GM23338 (cell line): ENCODE results near the gene DMTF1. TPM values are rescaled to one million over a fixed set of nuclear protein-coding genes. Genes with fewer than 3 reads are reported as not detected.

Experiments
- ATAC-seq: fragments of 200-7000 bp; cut with Tn5 transposase; 3 replicates; pipeline ENCODE4 v1.9.1; 2020
- DNase-seq: peaks from one replicate; pipeline ENCODE4 v3.0.0-alpha.2; 2015; ENCODE audit warnings: low spot score
- H2AFZ ChIP-seq: fragments of 200-600 bp; sonication (generic); 2 replicates; pipeline ENCODE4 v1.8.0; 2016; ENCODE audit warnings: antibody characterized with exemption, mild to moderate bottlenecking, moderate library complexity
- H3F3A ChIP-seq: fragments of 200-600 bp; sonication (generic); replicated peaks from 2 replicates; pipeline ENCODE4 v1.8.0; 2017; ENCODE audit warnings: antibody characterized with exemption, mixed run types, low read depth
- H3K27ac ChIP-seq: fragments of 200-600 bp; sonication (generic); 2 replicates; pipeline ENCODE4 v1.6.1; 2016; ENCODE audit warnings: low read depth
- H3K27me3 ChIP-seq: fragments of 200-600 bp; sonication (generic); 2 replicates; pipeline ENCODE4 v1.8.0; 2016; ENCODE audit warnings: mild to moderate bottlenecking, mixed run types, moderate library complexity; ENCODE audit not compliant: insufficient read depth
- H3K36me3 ChIP-seq: fragments of 200-600 bp; sonication (generic); 2 replicates; pipeline ENCODE4 v1.8.0; 2016; ENCODE audit warnings: mild to moderate bottlenecking; ENCODE audit not compliant: insufficient read depth
- H3K4me1 ChIP-seq: fragments of 200-600 bp; sonication (generic); 2 replicates; pipeline ENCODE4 v1.8.0; 2016; ENCODE audit warnings: mild to moderate bottlenecking, moderate library complexity; ENCODE audit not compliant: insufficient read depth
- H3K4me2 ChIP-seq: fragments of 200-600 bp; sonication (generic); 2 replicates; pipeline ENCODE4 v1.7.1; 2017; ENCODE audit warnings: mixed run types
- H3K4me3 ChIP-seq: fragments of 200-600 bp; sonication (generic); 2 replicates; pipeline ENCODE4 v1.6.1; 2016; ENCODE audit warnings: mixed run types
- H3K79me2 ChIP-seq: fragments of 200-600 bp; sonication (generic); replicated peaks from 2 replicates; pipeline ENCODE4 v1.8.0; 2017; ENCODE audit warnings: mild to moderate bottlenecking; ENCODE audit not compliant: insufficient read depth
- H3K9me2 ChIP-seq: fragments of 200-600 bp; sonication (generic); 2 replicates; pipeline ENCODE4 v1.8.0; 2017; ENCODE audit not compliant: insufficient read depth
- H4K20me1 ChIP-seq: fragments of 200-600 bp; sonication (generic); replicated peaks from 2 replicates; pipeline ENCODE4 v1.8.0; 2017; ENCODE audit warnings: mild to moderate bottlenecking; ENCODE audit not compliant: insufficient read depth
- H3K27ac Mint-ChIP-seq: 2 replicates; pipeline ENCODE4 v1.8.0; 2020; ENCODE audit warnings: inconsistent platforms, mild to moderate bottlenecking, moderate library complexity, mixed read lengths
- H3K27me3 Mint-ChIP-seq: 3 replicates; pipeline ENCODE4 v1.8.0; 2022; ENCODE audit warnings: low read depth, mild to moderate bottlenecking, moderate library complexity, mixed read lengths, inconsistent platforms; ENCODE audit not compliant: insufficient read depth, poor library complexity
- H3K36me3 Mint-ChIP-seq: 3 replicates; pipeline ENCODE4 v1.8.0; 2021; ENCODE audit warnings: low read depth, mild to moderate bottlenecking, inconsistent platforms, moderate library complexity, mixed read lengths
- H3K4me1 Mint-ChIP-seq: 3 replicates; pipeline ENCODE4 v1.8.0; 2020; ENCODE audit warnings: mild to moderate bottlenecking, inconsistent platforms, mixed read lengths
- H3K4me3 Mint-ChIP-seq: 3 replicates; pipeline ENCODE4 v1.8.0; 2021; ENCODE audit warnings: moderate library complexity, mild to moderate bottlenecking, inconsistent platforms, mixed read lengths
- H3K9me3 Mint-ChIP-seq: 3 replicates; pipeline ENCODE4 v1.8.0; 2020; ENCODE audit warnings: moderate library complexity, mild to moderate bottlenecking, inconsistent platforms, mixed read lengths
- JUNB ChIP-seq: IDR thresholded peaks from one replicate; pipeline ENCODE4 v1.6.1; 2016; ENCODE audit warnings: antibody characterized with exemption; ENCODE audit not compliant: unreplicated experiment
- NANOG ChIP-seq: IDR thresholded peaks from 2 replicates; pipeline ENCODE4 v1.6.1; 2016; ENCODE audit warnings: antibody characterized with exemption, borderline replicate concordance
- POLR2AphosphoS5 ChIP-seq: IDR thresholded peaks from 2 replicates; pipeline ENCODE4 v1.6.1; 2016; ENCODE audit warnings: antibody characterized with exemption, low read depth
- REST ChIP-seq: IDR thresholded peaks from one replicate; pipeline ENCODE4 v1.6.1; 2018; ENCODE audit warnings: antibody characterized with exemption; ENCODE audit not compliant: unreplicated experiment
- STAT1 ChIP-seq: IDR thresholded peaks from one replicate; pipeline ENCODE4 v1.6.1; 2016; ENCODE audit warnings: antibody characterized with exemption; ENCODE audit not compliant: unreplicated experiment
- ZNF114 ChIP-seq: fragments of 250-450 bp; sonication (Bioruptor Pico); IDR thresholded peaks from 2 replicates; pipeline ENCODE4 v1.5.0; 2020; ENCODE audit warnings: mild to moderate bottlenecking, moderate library complexity
- polyA plus RNA-seq: library from polyadenylated mRNA; unstranded; fragments of >200 nt; fragmentation: Nextera tagmentation; extraction: Ambion mirVana; gene quantifications from 2 replicates; pipeline ENCODE4 v1.2.1, GENCODE V29; 2016
- total RNA-seq: library from RNA; depleted of rRNA; stranded (reverse); fragments of >200 nt; shearing (Covaris generic); gene quantifications from 2 replicates; pipeline ENCODE4 v1.2.3, GENCODE V29; 2014
- TF ChIP-seq, protein P1 (sequence below): fragments of 250-450 bp; sonication (Bioruptor Pico); IDR thresholded peaks from 2 replicates; pipeline ENCODE4 v1.5.0; 2020; ENCODE audit warnings: mild to moderate bottlenecking, moderate library complexity
- TF ChIP-seq, protein P2 (sequence below), 2 experiments: fragments of 200-600 bp in 1 of 2; sonication (generic) in 1 of 2; conservative IDR thresholded peaks; 2 replicates each; pipeline versions ENCODE4 v1.5.1 to v1.6.1; 2016 to 2017; ENCODE audit warnings: antibody characterized with exemption in 2 of 2, low read depth in 2 of 2, mild to moderate bottlenecking in 2 of 2, moderate library complexity in 1 of 2

DMTF1 gene
- total and polyA plus RNA-seq, 2 experiments from 2014 or later: 60.4 to 114 TPM

GRCh38 chr7:87188930-87189329, 36.7 kb downstream of the DMTF1 start:
- H3K4me1 Mint-ChIP-seq: no peaks in the 10 kb centered on the region

GRCh38 chr7:87190783-87191182, 38.5 kb downstream of the DMTF1 start:
- H3K36me3 ChIP-seq: peaks cover 94% of the 10 kb centered on the region
- TF ChIP-seq POLR2AphosphoS5: no peak
- TF ChIP-seq NANOG: no peak
- TF ChIP-seq REST: no peak
- no peak for TF ChIP-seq STAT1
- TF ChIP-seq, protein P1, sequence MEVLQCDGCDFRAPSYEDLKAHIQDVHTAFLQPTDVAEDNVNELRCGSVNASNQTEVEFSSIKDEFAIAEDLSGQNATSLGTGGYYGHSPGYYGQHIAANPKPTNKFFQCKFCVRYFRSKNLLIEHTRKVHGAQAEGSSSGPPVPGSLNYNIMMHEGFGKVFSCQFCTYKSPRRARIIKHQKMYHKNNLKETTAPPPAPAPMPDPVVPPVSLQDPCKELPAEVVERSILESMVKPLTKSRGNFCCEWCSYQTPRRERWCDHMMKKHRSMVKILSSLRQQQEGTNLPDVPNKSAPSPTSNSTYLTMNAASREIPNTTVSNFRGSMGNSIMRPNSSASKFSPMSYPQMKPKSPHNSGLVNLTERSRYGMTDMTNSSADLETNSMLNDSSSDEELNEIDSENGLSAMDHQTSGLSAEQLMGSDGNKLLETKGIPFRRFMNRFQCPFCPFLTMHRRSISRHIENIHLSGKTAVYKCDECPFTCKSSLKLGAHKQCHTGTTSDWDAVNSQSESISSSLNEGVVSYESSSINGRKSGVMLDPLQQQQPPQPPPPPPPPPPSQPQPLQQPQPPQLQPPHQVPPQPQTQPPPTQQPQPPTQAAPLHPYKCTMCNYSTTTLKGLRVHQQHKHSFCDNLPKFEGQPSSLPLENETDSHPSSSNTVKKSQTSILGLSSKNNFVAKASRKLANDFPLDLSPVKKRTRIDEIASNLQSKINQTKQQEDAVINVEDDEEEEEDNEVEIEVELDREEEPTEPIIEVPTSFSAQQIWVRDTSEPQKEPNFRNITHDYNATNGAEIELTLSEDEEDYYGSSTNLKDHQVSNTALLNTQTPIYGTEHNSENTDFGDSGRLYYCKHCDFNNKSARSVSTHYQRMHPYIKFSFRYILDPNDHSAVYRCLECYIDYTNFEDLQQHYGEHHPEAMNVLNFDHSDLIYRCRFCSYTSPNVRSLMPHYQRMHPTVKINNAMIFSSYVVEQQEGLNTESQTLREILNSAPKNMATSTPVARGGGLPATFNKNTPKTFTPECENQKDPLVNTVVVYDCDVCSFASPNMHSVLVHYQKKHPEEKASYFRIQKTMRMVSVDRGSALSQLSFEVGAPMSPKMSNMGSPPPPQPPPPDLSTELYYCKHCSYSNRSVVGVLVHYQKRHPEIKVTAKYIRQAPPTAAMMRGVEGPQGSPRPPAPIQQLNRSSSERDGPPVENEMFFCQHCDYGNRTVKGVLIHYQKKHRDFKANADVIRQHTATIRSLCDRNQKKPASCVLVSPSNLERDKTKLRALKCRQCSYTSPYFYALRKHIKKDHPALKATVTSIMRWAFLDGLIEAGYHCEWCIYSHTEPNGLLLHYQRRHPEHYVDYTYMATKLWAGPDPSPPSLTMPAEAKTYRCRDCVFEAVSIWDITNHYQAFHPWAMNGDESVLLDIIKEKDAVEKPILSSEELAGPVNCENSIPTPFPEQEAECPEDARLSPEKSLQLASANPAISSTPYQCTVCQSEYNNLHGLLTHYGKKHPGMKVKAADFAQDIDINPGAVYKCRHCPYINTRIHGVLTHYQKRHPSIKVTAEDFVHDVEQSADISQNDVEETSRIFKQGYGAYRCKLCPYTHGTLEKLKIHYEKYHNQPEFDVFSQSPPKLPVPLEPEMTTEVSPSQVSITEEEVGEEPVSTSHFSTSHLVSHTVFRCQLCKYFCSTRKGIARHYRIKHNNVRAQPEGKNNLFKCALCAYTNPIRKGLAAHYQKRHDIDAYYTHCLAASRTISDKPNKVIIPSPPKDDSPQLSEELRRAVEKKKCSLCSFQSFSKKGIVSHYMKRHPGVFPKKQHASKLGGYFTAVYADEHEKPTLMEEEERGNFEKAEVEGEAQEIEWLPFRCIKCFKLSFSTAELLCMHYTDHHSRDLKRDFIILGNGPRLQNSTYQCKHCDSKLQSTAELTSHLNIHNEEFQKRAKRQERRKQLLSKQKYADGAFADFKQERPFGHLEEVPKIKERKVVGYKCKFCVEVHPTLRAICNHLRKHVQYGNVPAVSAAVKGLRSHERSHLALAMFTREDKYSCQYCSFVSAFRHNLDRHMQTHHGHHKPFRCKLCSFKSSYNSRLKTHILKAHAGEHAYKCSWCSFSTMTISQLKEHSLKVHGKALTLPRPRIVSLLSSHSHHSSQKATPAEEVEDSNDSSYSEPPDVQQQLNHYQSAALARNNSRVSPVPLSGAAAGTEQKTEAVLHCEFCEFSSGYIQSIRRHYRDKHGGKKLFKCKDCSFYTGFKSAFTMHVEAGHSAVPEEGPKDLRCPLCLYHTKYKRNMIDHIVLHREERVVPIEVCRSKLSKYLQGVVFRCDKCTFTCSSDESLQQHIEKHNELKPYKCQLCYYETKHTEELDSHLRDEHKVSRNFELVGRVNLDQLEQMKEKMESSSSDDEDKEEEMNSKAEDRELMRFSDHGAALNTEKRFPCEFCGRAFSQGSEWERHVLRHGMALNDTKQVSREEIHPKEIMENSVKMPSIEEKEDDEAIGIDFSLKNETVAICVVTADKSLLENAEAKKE (CRISPR knock-in tag): no peak
- no peak for TF ChIP-seq JUNB
- no peak for TF ChIP-seq ZNF114 (CRISPR knock-in tag)

More at GRCh38 chr7:87188930-87189329, 36.7 kb downstream of the DMTF1 start:
- H3K27ac Mint-ChIP-seq: no peak overlapping the region
- H3K4me3 Mint-ChIP-seq: no peak overlapping the region
- H3K36me3 Mint-ChIP-seq: peaks cover 78% of the 10 kb centered on the region
- no peaks in the 10 kb centered on the region for H3K4me1 ChIP-seq
- no peak overlapping the region for H3K4me2 ChIP-seq
- H3K4me3 ChIP-seq: no peak overlapping the region
- H3K27me3 ChIP-seq: no peaks in the 10 kb centered on the region
- DNase-seq: no peak
- H3K9me3 Mint-ChIP-seq: no peaks in the 10 kb centered on the region
- H3K27ac ChIP-seq: no peak overlapping the region
- H3K79me2 ChIP-seq: no peaks in the 10 kb centered on the region; the same call in 1 of the 2 replicates
- no peak for ATAC-seq
- no peaks in the 10 kb centered on the region; the same call in 1 of the 2 replicates for H3F3A ChIP-seq
- TF ChIP-seq POLR2AphosphoS5 (no peak), NANOG (no peak)
- TF ChIP-seq, protein P2, sequence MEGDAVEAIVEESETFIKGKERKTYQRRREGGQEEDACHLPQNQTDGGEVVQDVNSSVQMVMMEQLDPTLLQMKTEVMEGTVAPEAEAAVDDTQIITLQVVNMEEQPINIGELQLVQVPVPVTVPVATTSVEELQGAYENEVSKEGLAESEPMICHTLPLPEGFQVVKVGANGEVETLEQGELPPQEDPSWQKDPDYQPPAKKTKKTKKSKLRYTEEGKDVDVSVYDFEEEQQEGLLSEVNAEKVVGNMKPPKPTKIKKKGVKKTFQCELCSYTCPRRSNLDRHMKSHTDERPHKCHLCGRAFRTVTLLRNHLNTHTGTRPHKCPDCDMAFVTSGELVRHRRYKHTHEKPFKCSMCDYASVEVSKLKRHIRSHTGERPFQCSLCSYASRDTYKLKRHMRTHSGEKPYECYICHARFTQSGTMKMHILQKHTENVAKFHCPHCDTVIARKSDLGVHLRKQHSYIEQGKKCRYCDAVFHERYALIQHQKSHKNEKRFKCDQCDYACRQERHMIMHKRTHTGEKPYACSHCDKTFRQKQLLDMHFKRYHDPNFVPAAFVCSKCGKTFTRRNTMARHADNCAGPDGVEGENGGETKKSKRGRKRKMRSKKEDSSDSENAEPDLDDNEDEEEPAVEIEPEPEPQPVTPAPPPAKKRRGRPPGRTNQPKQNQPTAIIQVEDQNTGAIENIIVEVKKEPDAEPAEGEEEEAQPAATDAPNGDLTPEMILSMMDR (conservative IDR thresholded peaks at IDR 0.05; ENCODE audit: low read depth in 2 of 2): no peak
- H3K36me3 ChIP-seq: peaks cover 92% of the 10 kb centered on the region
- H3K9me2 ChIP-seq: no peaks in the 10 kb centered on the region
- H2AFZ ChIP-seq: no peak overlapping the region
- H3K27me3 Mint-ChIP-seq: no peaks in the 10 kb centered on the region
- H4K20me1 ChIP-seq: peaks cover 14% of the 10 kb centered on the region

More at GRCh38 chr7:87190783-87191182, 38.5 kb downstream of the DMTF1 start:
- no peaks in the 10 kb centered on the region for H3K4me1 Mint-ChIP-seq
- H3K4me1 ChIP-seq: no peaks in the 10 kb centered on the region
- no peak overlapping the region for H3K4me3 ChIP-seq
- H3K27me3 ChIP-seq: no peaks in the 10 kb centered on the region
- no peaks in the 10 kb centered on the region; the same call in 1 of the 2 replicates for H3K79me2 ChIP-seq
- no peaks in the 10 kb centered on the region for H3K9me2 ChIP-seq
- H4K20me1 ChIP-seq: peaks cover 14% of the 10 kb centered on the region; the same call in 1 of the 2 replicates
- no peaks in the 10 kb centered on the region; the same call in 1 of the 2 replicates for H3F3A ChIP-seq
- H3K4me3 Mint-ChIP-seq: no peak overlapping the region
- no peaks in the 10 kb centered on the region for H3K27me3 Mint-ChIP-seq
- H3K9me3 Mint-ChIP-seq: no peaks in the 10 kb centered on the region
- DNase-seq (no peak), ATAC-seq (no peak)
- H3K27ac ChIP-seq: no peak overlapping the region; the same call in 1 of the 2 replicates
- H3K27ac Mint-ChIP-seq: no peak overlapping the region
- peaks cover 78% of the 10 kb centered on the region for H3K36me3 Mint-ChIP-seq
- H2AFZ ChIP-seq: no peak overlapping the region
- no peak overlapping the region for H3K4me2 ChIP-seq
